Nephron (organoid): ENCODE measurements around the gene GYPB.
"Not testable (repeated sequence)": the region's sequence is repeated elsewhere in the genome, so short reads cannot be mapped to it uniquely, and the experiment has no call there.

Source experiments
- H3K27ac Mint-ChIP-seq, 3 experiments: 2 replicates each; pipeline ENCODE4 v1.8.0; 2020; ENCODE audit warnings: mixed read lengths in 3 of 3, mild to moderate bottlenecking in 2 of 3, moderate library complexity in 1 of 3
- H3K27me3 Mint-ChIP-seq: 2 replicates; pipeline ENCODE4 v1.8.0; 2021; ENCODE audit warnings: low read depth, mild to moderate bottlenecking, moderate library complexity, mixed read lengths
- H3K36me3 Mint-ChIP-seq: 2 replicates; pipeline ENCODE4 v1.8.0; 2020; ENCODE audit warnings: low read depth, mixed read lengths
- H3K4me1 Mint-ChIP-seq: 2 replicates; pipeline ENCODE4 v1.8.0; 2020; ENCODE audit warnings: mixed read lengths
- H3K4me3 Mint-ChIP-seq, 3 experiments: 2 replicates each; pipeline ENCODE4 v1.8.0; 2020; ENCODE audit warnings: mild to moderate bottlenecking in 3 of 3, mixed read lengths in 3 of 3, moderate library complexity in 2 of 3
- H3K9me3 Mint-ChIP-seq: 2 replicates; pipeline ENCODE4 v1.8.0; 2020; ENCODE audit warnings: mixed read lengths
- TF ChIP-seq, protein P1 (sequence below), 3 experiments: fragments of 200-600 bp; sonication (generic); IDR thresholded peaks; one replicate each; pipeline ENCODE4 v1.5.0; 2021; ENCODE audit warnings: antibody characterized with exemption in 3 of 3; ENCODE audit not compliant: unreplicated experiment in 3 of 3

The GYPB gene

DNA sequence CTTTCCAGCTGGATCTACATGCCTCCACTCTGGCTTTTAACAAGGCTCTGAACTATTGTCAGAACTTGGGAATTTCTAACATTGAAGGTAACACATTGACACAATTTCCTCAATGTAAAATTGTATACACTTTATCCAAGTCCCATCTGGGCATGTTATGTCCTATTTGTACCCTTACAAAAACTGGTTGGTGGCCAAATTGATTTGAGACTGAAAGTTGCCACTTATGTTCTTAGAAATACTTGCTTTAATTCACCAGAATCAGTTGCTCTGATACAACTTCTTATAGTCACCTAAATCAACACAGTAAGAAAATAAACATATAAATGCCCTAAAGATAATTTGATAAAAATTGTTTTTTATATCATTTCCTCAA lies 15.3 kb downstream of the GYPB start:
- H3K27ac Mint-ChIP-seq, H3K36me3 Mint-ChIP-seq, H3K9me3 Mint-ChIP-seq, H3K27me3 Mint-ChIP-seq, H3K4me3 Mint-ChIP-seq, H3K4me1 Mint-ChIP-seq: not testable (repeated sequence)

DNA sequence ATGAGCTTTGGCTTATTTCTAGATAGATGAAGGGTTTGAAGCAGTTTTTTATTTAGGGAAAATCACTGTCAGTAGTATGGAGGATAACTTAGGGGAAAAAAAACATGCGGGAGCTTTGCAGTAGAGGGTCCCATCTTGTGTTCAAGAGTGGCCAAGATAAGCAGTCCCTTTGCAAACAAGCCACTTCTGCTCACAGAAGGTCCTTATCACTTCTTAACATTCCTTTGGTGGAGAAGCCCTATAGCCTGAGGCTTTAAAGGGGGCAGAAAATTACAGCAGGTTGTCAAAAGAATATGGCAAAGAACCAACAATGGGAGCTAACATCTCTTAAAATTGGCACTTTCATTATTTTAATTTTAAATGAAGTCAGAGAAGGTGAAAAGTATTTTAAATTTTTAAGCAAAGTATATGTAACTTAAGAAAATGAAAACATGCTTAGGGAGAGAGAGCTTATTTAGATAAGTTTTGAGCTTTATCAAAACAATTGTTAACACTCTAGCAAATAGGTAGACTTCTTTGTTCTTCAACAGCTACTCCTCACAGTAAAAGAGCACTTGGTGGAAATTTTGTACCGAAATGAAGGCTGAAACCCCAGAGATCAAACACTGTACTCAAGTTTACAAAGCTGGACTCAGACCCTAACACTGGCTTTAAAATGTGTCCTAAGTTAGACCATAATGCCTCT lies 15.8 kb downstream of the GYPB start:
- not testable (repeated sequence) for H3K27ac Mint-ChIP-seq, H3K27me3 Mint-ChIP-seq, H3K4me1 Mint-ChIP-seq, H3K4me3 Mint-ChIP-seq, H3K36me3 Mint-ChIP-seq, H3K9me3 Mint-ChIP-seq

DNA sequence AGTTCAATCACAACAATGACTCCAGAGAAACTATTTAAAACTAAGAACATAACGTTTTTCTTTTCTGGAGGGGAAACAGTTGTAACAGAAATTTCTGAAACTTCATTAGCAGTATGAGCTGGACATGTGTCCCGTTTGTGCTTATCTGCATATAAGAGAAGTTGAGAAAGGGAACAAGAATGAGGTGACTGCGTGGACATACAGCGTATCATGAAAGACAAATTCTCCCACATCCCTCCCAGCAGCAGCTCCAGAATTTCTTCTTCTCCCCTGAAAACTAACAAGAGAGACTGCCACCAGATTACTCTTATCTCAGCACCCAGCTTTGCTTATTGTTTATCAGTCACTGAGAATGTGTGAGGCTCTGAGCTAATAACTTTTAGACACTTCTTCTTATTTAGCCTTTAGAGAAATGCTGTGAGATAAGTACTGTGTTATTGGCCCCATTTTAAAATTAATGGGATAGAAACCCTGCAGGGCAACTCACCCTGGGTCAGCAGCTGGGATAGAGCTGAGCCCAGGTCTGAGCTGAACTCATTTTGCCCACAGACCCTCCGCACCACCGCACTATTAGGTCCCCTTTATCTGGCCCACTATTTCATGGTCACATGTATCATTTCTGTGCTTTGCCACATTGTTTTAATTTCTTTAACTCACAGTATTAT lies 18.7 kb downstream of the GYPB start:
- H3K4me1 Mint-ChIP-seq, H3K9me3 Mint-ChIP-seq, H3K27me3 Mint-ChIP-seq, H3K36me3 Mint-ChIP-seq, H3K4me3 Mint-ChIP-seq, H3K27ac Mint-ChIP-seq: not testable (repeated sequence)

DNA sequence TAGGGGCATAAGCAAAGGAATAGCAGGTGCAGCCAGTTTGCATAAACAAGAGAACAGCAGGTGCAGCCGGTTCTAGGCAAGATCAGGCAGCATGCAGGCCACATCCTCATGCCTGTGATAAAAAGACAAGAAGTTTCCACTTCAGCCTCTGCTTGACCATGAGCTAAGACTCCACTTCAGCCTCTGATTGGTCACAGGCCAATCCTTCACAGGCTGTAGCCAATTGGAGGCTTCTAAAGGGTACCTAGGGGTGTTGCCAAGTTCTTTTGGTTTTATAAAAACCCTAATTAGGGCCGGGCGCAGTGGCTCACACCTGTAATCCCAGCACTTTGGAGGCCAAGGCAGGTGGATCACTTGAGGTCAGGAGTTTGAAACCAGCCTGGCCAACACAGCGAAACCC lies 23.0 kb downstream of the GYPB start:
- not testable (repeated sequence) for H3K27ac Mint-ChIP-seq, H3K4me1 Mint-ChIP-seq, H3K36me3 Mint-ChIP-seq, H3K4me3 Mint-ChIP-seq, H3K9me3 Mint-ChIP-seq, H3K27me3 Mint-ChIP-seq

DNA sequence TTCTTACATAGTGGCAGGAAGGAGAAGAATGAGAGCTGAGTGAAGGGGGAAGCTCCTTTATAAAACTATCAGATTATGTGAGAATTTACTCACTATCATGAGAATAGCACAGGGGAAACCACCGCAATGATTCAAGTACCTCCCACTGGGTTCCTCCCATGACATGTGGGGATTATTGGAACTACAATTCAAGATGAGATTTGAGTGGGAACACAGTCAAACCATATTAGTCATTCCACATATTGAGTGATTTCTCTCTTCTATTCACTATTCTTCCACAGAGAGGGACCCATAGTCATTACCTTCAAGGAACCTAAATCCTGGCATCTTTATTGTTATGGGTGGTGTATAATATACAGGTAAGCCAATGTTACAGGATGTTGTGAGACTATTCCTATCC lies 27.4 kb downstream of the GYPB start:
- H3K36me3 Mint-ChIP-seq, H3K9me3 Mint-ChIP-seq, H3K4me1 Mint-ChIP-seq, H3K4me3 Mint-ChIP-seq, H3K27me3 Mint-ChIP-seq, H3K27ac Mint-ChIP-seq: not testable (repeated sequence)

DNA sequence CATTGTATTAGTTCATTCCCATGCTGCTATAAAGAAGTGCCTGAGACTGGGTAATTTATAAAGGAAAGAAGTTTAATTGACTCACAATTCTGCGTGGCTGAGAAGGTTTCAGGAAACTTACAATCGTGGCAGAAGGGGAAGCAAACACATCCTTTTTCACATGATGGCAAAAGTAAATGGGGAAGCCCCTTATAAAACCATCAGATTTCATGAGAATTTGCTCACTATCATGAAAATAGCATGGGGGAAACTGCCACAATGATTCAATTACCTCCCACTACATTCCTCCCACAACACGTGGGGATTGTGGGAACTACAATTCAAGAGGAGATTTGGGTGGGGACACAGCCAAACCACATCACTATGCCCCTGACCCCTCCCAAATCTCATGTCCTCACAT lies 28.5 kb downstream of the GYPB start:
- H3K4me3 Mint-ChIP-seq, H3K9me3 Mint-ChIP-seq, H3K36me3 Mint-ChIP-seq, H3K4me1 Mint-ChIP-seq, H3K27me3 Mint-ChIP-seq, H3K27ac Mint-ChIP-seq: not testable (repeated sequence)

DNA sequence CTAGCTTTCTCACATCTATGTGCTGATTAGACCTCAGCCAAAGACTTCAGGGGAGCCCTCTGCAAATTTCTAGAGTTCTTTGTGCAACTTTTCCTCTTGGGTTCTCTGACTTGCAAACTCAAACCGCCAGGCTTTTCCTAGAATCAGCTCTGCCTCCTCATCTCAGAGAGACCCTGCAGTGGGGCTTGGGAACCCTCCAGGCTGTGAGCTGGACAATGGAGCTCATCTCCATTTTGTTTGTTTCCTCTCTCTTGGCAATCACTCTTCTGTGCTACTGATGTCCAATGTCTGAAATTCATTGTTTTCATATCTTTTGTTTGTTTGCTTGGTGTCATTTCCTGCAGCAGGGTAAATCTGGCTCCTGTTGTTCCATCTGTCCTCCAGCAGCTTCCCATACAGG lies 33.0 kb downstream of the GYPB start:
- no peaks in the 10 kb centered on the region for H3K36me3 Mint-ChIP-seq
- H3K27me3 Mint-ChIP-seq, result no peaks in the 10 kb centered on the region
- no peaks in the 10 kb centered on the region for H3K4me1 Mint-ChIP-seq
- H3K4me3 Mint-ChIP-seq, result no peak overlapping the region
- H3K9me3 Mint-ChIP-seq, result no peaks in the 10 kb centered on the region
- no peak overlapping the region for H3K27ac Mint-ChIP-seq
- TF ChIP-seq, protein P1, sequence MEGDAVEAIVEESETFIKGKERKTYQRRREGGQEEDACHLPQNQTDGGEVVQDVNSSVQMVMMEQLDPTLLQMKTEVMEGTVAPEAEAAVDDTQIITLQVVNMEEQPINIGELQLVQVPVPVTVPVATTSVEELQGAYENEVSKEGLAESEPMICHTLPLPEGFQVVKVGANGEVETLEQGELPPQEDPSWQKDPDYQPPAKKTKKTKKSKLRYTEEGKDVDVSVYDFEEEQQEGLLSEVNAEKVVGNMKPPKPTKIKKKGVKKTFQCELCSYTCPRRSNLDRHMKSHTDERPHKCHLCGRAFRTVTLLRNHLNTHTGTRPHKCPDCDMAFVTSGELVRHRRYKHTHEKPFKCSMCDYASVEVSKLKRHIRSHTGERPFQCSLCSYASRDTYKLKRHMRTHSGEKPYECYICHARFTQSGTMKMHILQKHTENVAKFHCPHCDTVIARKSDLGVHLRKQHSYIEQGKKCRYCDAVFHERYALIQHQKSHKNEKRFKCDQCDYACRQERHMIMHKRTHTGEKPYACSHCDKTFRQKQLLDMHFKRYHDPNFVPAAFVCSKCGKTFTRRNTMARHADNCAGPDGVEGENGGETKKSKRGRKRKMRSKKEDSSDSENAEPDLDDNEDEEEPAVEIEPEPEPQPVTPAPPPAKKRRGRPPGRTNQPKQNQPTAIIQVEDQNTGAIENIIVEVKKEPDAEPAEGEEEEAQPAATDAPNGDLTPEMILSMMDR (IDR thresholded peaks at IDR 0.05; ENCODE audit: unreplicated experiment in 3 of 3), result no peak

DNA sequence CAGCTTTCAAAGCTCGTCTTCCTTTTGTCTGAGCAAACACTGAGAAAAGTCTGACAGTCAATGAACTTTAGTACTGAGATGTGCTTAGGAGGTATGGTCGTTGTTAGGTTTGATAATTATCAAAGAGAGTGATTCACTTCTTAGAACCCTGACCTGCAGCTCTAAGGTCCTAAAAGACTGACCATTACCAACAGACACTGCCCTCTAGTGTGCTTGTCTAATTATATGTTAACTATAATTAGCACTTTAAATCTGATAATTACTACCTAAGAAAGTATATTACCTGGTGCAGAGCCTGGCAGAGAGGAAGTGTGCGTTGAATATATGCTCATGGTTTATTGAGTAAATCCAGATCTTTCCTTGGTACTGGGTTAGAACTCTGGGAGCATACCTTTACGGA lies 38.4 kb downstream of the GYPB start:
- not testable (repeated sequence) for H3K27me3 Mint-ChIP-seq, H3K9me3 Mint-ChIP-seq, H3K4me1 Mint-ChIP-seq, H3K36me3 Mint-ChIP-seq, H3K27ac Mint-ChIP-seq, H3K4me3 Mint-ChIP-seq

DNA sequence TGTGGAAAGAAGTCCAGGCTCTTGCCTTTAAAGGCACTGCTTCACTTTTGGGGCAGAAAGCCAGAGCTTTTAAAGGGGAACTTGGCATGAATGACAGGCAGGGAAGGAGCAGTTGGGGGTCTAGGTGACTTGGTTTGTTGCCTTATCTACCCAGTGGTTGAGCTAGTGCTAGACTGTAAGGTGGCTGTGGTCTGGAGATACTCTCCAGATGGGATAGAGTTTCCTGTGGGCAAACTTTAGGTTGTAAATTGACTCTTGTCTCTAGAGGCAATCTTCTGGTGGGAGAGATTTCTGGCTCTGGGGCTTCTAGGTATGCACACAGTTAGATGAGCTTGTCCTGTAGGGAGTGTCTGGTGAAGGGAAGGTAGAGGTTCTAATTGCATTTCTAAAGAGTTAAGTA lies 43.7 kb downstream of the GYPB start:
- not testable (repeated sequence) for H3K36me3 Mint-ChIP-seq, H3K27me3 Mint-ChIP-seq, H3K4me3 Mint-ChIP-seq, H3K4me1 Mint-ChIP-seq, H3K27ac Mint-ChIP-seq, H3K9me3 Mint-ChIP-seq

DNA sequence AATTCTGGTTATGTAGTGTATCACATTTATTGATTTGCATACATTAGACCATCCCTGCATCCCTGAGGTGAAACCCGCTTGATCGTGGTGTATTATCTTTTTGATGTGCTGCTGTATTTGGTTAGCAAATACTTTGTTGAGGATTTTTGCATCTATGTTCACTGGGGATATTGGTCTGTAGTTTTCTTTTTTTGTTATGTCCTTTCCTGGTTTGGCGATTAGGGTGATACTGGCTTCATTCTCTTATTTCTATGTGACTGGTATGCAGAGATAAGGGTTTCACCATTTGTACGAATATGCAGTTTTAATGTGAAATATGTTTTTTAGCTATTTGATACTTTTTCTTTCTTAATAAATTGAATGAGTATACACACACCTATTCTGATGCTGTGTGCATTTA lies 45.2 kb downstream of the GYPB start:
- not testable (repeated sequence) for H3K36me3 Mint-ChIP-seq, H3K27me3 Mint-ChIP-seq, H3K9me3 Mint-ChIP-seq, H3K4me3 Mint-ChIP-seq, H3K4me1 Mint-ChIP-seq, H3K27ac Mint-ChIP-seq

DNA sequence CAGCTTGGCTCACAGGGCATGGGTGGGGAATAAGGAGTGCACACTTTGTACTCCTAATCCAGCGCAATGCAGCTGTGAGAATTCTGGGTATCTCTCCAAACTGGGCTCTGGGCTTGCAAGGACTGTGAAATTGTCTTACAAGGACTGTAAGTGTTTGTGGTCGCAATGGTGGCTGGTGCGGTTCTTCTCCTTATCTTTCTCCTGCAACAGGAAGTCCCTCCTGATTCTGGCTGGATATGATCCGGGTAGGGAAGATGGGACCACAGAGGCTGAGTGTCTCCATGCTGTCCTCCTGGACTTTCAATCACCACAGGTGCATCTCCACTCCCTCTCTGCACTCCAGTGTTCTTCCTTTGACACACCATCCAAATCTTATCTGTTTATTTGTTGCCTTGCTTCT lies 58.1 kb downstream of the GYPB start:
- TF ChIP-seq, protein P1 (IDR thresholded peaks at IDR 0.05; ENCODE audit: unreplicated experiment in 3 of 3), result no peak
- no peaks in the 10 kb centered on the region for H3K4me1 Mint-ChIP-seq
- H3K27ac Mint-ChIP-seq, result peak overlapping the region in 2 of 3 experiments; percentile 14 to 91
- no peaks in the 10 kb centered on the region for H3K9me3 Mint-ChIP-seq
- H3K4me3 Mint-ChIP-seq, result no peak overlapping the region
- H3K27me3 Mint-ChIP-seq, result no peaks in the 10 kb centered on the region
- H3K36me3 Mint-ChIP-seq, result no peaks in the 10 kb centered on the region

DNA sequence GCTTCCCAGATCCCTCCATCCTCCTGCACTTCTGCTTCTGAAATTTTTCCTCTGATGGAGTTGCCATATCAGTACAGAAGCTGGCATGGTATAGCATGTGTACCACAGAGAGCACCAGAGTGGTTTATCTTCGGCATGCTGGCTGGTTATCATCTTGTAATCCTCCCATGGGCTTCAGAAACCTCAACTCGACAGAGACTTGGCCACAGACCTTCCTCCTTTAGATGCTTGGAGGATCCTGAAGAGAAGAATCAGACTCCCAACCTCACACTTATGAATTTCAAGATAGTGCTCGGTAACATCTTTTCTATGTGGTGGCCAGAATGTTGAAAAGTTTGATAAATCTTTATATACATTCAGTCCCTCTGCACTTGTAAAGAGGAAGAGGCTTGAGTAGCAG lies 63.9 kb downstream of the GYPB start:
- H3K27ac Mint-ChIP-seq, H3K4me1 Mint-ChIP-seq, H3K9me3 Mint-ChIP-seq, H3K27me3 Mint-ChIP-seq, H3K4me3 Mint-ChIP-seq, H3K36me3 Mint-ChIP-seq: not testable (repeated sequence)

DNA sequence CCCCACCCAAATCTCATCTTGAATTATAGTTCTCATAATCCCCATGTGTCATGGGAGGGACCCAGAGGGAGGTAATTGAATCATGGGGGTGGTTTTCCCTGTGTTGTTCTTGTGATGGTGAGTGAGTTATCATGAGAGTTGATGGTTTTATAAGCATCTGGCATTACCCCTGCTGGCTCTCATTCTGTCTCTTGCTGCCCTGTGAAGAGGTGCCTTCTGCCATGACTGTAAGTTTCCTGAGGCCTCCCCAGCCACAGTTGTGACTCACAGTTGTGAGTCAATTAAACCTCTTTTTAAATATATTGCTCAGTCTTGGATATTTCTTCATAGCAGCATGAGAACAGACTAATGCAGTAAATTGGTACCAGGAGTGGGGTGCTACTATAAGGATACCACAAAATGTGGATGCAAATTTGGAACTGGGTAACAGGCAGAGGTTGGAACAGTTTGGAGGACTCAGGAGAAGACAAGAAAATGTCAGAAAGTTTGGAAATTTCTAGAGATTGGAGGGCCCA lies 67.7 kb downstream of the GYPB start:
- H3K36me3 Mint-ChIP-seq, H3K4me1 Mint-ChIP-seq, H3K27me3 Mint-ChIP-seq, H3K9me3 Mint-ChIP-seq, H3K27ac Mint-ChIP-seq, H3K4me3 Mint-ChIP-seq: not testable (repeated sequence)
